HG02610 (cell line): ENCODE measurements around the gene PRKCE.

Source experiments
- ATAC-seq: cut with Tn5 transposase; IDR thresholded peaks from one replicate; pipeline ENCODE4 v1.9.1; 2021; ENCODE audit warnings: mild to moderate bottlenecking, moderate library complexity; ENCODE audit not compliant: unreplicated experiment

Gene PRKCE

GRCh38 chr2:45979065-45979464 lies 327.6 kb downstream of the PRKCE start:
- no peak for ATAC-seq

- no peak for ATAC-seq
Measured at GRCh38 chr2:45980161-45980865, 328.8 kb downstream of the PRKCE start.

GRCh38 chr2:45981384-45981930 lies 330.0 kb downstream of the PRKCE start:
- ATAC-seq = no peak

GRCh38 chr2:45982096-45982495 lies 330.6 kb downstream of the PRKCE start:
- no peak for ATAC-seq

- no peak for ATAC-seq
Measured at GRCh38 chr2:45983213-45983612, 331.7 kb downstream of the PRKCE start.

- ATAC-seq = no peak
Measured at GRCh38 chr2:45984366-45984765, 332.9 kb downstream of the PRKCE start.

- ATAC-seq = peak; percentile 52
Measured at GRCh38 chr2:45984896-45985473, 333.5 kb downstream of the PRKCE start.

GRCh38 chr2:45986509-45986908 lies 335.0 kb downstream of the PRKCE start:
- no peak for ATAC-seq

GRCh38 chr2:45987856-45988255 lies 336.4 kb downstream of the PRKCE start:
- ATAC-seq = no peak

- no peak for ATAC-seq
Measured at GRCh38 chr2:45988879-45989278, 337.4 kb downstream of the PRKCE start.

- ATAC-seq = no peak
Measured at GRCh38 chr2:45990131-45990530, 338.7 kb downstream of the PRKCE start.

- no peak for ATAC-seq
Measured at GRCh38 chr2:45992021-45992740, 340.7 kb downstream of the PRKCE start.

- no peak for ATAC-seq
Measured at GRCh38 chr2:45992741-45993475, 341.4 kb downstream of the PRKCE start.

- ATAC-seq = no peak
Measured at GRCh38 chr2:45993476-45993991, 342.1 kb downstream of the PRKCE start.

GRCh38 chr2:45994060-45994459 lies 342.6 kb downstream of the PRKCE start:
- no peak for ATAC-seq

GRCh38 chr2:46000660-46001059 lies 349.2 kb downstream of the PRKCE start:
- no peak for ATAC-seq

GRCh38 chr2:46001290-46001689 lies 349.8 kb downstream of the PRKCE start:
- ATAC-seq = no peak

- no peak for ATAC-seq
Measured at GRCh38 chr2:46001741-46002506, 350.4 kb downstream of the PRKCE start.

GRCh38 chr2:46002507-46002883 lies 351.0 kb downstream of the PRKCE start:
- no peak for ATAC-seq

- ATAC-seq = no peak
Measured at GRCh38 chr2:46002947-46003346, 351.5 kb downstream of the PRKCE start.
